GM18909 (cell line): ENCODE measurements around the gene PUS10.
"Not testable (repeated sequence)": the region's sequence is repeated elsewhere in the genome, so short reads cannot be mapped to it uniquely, and the experiment has no call there.

Experiments
- ATAC-seq: cut with Tn5 transposase; IDR thresholded peaks from one replicate; pipeline ENCODE4 v1.9.1; 2021; ENCODE audit warnings: mild to moderate bottlenecking; ENCODE audit not compliant: unreplicated experiment, poor library complexity

The PUS10 gene

DNA sequence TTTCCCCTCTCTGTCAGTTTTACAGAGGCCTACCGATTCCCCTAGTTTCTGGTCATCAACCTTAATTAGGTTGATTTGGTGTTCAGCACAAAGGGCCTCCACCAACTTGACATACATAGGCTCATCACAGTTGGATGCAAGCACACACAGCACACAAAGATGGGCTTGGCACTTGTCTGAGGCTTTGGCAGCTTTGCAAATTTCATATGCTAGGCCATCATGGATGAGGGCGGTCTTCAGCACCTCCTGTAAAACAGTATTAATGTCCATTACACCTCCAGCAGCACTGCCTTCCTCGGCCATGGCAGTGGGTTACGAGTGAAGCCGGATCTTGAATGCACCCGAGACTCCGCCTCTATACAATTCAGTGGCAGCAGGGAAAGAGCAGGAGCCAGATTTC is 79.8 kb downstream of the PUS10 start:
- no peak for ATAC-seq

GRCh38 chr2:60936757-60937156 is 81.3 kb downstream of the PUS10 start:
- ATAC-seq: no peak

GRCh38 chr2:60934165-60934722 is 83.8 kb downstream of the PUS10 start:
- no peak for ATAC-seq

DNA sequence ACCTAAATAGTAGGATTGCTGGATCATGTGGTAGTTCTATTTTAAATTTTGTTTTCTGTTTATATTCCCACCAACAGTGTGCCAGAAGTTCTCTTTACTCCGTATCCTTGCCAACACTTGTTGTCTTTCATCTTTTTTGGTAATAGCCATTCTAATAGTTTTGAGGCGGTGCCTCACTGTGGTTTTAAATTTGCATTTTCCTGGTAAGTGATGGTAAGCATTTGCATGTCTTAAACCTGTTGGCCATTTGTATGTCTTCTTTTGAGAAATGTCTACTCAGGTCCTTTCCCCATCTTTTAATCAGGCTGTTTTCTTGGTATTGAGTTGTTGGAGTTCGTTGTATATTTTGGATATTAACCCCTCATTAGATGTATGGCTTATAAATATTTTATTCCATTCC is 85.1 kb downstream of the PUS10 start:
- no peak for ATAC-seq

- not testable (repeated sequence) for ATAC-seq
Measured at GRCh38 chr2:60932061-60932460, 86.0 kb downstream of the PUS10 start.

- no peak for ATAC-seq
Measured at GRCh38 chr2:60926741-60927552, 91.1 kb downstream of the PUS10 start.

- no peak for ATAC-seq
Measured at GRCh38 chr2:60925994-60926740, 91.9 kb downstream of the PUS10 start.

GRCh38 chr2:60907329-60907728 is 110.7 kb downstream of the PUS10 start:
- no peak for ATAC-seq

GRCh38 chr2:60906395-60906794 is 111.7 kb downstream of the PUS10 start:
- no peak for ATAC-seq

DNA sequence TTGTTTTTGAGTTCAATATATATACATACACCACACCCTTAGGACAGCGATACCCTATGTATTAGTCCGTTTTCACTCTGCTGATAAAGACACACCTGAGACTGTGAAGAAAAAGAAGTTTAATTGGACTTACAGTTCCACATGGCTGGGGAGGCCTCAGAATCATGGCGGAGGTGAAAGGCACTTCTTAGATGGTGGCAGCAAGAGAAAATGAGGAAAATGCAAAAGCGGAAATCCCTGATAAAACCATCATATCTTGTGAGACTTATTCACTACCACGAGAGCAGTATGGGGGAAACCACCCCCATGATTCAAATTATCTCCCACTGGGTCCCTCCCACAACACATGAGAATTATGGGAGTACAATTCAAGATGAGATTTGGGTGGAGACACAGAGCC is 112.2 kb downstream of the PUS10 start:
- ATAC-seq: not testable (repeated sequence)

DNA sequence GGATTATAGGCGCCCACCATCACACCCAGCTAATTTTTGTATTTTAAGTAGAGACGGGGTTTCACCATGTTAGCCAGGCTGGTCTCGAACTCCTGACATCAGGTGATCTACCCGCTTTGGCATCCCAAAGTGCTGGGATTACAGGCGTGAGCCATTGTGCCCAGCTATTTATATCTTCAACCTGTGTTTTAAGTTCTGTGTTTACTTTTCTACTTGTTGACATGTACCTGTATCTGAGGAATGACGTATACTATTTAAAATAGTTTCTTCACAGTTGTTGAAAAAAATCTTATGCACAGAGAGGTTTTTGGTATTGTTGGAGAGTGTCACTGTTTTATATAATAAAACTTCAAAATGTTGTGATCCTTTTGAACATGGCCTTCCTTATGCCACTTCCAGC is 116.8 kb downstream of the PUS10 start:
- not testable (repeated sequence) for ATAC-seq

GRCh38 chr2:60899892-60900249 is 118.2 kb downstream of the PUS10 start:
- peak; percentile 38 for ATAC-seq

DNA sequence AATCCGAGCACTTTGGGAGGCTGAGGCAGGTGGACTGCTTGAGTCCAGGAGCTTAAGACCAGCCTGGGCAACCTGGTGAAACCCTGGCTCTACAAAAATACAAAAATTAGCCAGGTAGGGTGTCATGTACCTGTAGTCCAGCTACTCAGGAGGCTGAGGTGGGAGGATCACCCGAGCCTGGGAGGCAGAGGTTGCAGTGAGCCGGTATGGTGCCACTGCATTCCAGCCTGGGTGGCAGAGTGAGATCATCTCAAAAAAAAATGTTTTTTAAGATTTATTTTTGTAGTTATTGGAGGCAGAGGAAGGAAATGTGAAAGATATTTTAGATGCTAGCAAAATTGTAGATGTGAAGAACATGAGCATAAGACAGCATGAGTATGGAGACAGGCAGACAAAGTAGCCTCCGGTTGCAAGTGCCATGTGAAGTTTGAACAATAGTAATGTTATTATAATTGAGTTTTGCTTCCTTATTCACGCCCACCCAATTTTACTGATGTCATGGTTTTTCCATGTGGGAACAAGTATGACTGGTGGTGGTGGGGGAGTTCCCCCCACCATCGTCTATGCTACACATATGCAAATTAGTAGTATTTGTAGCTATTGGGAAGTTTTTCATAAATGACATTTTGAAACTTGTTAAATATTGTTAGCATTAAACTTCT is 118.7 kb downstream of the PUS10 start:
- peak; percentile 77 for ATAC-seq

DNA sequence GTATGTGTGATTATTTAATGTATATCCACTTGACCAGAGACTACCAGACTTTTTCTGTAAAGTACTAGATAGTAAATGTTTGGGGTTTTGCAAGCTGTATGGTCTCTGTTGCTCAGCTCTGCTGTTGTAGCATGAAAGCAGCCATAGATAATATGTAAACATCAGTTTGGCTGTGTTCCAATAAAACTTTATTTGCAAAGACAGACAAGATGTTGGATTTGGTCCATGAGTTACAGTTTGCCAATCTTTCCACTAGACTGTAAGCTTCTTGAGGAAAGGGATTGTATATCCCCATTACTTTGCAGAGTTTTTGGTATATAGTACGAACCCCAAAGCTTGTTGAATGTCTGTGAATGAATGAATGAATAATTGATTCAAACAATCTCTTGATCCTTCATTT is 119.5 kb downstream of the PUS10 start:
- ATAC-seq: no peak
